HG03066 (cell line): Measurements from ENCODE around the gene CDH13.

Source experiments
- ATAC-seq: cut with Tn5 transposase; IDR thresholded peaks from one replicate; pipeline ENCODE4 v1.9.1; 2021; ENCODE audit warnings: low read depth; ENCODE audit not compliant: unreplicated experiment

The CDH13 gene

GRCh38 chr16:83437036-83437435, 810.3 kb downstream of the CDH13 start:
- no peak for ATAC-seq

DNA sequence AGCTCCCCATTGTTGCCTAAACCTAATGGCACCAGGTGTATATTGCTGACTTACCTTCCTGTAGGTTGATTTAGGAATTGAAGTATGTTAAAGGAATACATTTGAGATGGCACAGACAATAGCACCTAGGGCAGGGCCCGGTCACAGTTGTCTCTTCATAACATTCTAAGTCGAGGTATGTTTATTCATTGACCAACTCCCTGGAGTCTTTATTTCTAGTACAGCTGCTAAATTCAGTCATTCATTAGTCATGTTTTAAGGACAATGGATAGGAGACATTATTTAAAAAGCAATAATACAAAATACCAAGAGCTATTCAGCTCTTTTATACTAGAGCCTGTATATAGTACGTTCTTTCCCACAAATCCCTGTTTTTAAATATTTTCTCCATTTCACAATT, 811.6 kb downstream of the CDH13 start:
- no peak for ATAC-seq

GRCh38 chr16:83439412-83439811, 812.6 kb downstream of the CDH13 start:
- no peak for ATAC-seq

DNA sequence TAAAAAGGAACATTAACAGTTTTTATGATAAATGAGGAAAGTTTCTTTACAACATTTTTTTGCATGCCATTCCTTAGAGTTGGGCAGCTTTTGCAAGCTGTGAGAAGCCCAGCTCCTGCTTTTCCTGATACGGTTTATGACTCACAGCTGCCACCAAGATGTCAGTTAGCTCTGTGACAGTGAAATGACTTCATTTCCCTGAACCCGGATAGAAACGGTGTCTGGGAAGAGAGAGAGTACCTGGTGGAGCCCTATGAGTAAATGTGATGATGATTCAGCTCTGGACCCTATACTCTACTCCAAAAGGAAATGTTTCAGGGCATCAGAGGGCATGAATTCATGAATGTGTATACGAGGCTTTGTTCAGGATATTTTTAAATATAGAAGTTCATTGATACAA, 814.7 kb downstream of the CDH13 start:
- no peak for ATAC-seq

DNA sequence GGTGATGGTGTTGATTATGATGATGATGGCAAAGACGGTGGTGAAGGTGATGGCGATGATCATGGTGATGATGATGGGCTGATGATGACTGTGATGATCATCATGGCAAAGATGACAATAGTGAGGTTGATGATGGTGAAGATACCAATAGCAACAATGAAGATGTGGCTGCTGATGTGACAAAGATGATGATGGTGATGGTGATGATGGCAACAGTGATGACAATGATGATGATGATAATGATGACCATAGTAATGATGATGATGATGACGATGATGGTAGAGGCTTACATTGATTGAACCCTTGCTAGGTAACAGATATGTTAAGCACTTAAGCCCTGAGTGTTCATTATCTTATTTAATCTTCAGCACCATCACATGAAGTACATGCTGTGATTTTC, 817.2 kb downstream of the CDH13 start:
- ATAC-seq: no peak

DNA sequence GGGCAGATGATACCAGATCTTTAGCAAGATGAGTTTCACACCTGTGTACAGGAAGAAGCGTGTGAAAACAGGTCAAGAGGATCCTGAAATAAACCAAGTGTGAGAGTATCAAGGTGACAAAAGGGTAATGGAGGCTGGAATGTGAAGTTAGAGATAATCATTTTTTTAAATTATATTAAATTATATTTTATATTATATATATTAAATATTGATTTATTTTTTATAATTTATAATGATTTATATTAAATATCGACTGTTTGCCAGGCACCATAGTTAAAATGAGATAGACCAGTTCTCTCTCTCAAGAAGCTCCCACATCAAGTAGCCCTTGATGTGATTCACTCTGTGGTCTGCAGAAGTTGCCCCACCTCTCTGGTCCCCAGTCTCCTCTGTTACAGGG, 820.8 kb downstream of the CDH13 start:
- no peak for ATAC-seq

DNA sequence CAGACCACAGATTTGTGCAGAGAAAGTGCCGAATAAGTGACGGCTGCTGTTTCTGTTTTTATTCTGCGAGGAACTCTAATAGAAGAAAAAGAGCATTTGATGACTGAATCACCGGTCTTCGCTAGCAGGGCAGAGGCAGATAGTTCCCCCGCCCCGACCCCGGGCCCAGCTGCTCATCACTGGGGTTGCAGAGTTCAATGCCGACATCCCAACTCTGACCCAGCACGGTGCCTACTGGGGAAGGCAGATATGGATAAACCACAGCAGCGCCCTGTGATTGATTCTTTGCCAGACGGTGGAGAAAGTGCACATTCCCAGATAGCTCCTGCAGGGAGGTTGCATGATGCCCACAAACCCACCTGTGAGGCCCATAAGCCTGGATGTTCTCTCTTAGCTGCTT, 823.1 kb downstream of the CDH13 start:
- ATAC-seq: no peak

GRCh38 chr16:83453977-83454376, 827.2 kb downstream of the CDH13 start:
- peak; percentile 51 for ATAC-seq

DNA sequence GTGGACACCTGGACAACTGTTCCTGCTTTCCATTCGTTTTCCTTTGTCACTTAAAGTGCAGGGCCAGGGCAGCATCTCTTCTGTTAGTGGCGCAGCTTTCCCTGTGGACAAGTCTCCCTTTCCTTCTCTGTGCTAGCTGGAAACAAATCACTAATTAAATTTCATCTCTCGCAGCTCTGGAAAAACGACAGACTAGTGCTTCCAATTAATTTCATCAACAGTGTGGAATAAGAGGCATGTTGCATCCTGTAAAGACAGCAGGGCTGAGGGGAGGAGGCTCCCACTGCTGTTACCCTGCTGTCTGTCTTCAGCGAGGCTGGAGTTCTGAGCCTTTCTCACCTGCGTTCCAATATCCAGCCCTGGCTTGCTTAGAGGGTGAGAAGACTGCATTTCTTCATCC, 828.9 kb downstream of the CDH13 start:
- ATAC-seq: no peak

DNA sequence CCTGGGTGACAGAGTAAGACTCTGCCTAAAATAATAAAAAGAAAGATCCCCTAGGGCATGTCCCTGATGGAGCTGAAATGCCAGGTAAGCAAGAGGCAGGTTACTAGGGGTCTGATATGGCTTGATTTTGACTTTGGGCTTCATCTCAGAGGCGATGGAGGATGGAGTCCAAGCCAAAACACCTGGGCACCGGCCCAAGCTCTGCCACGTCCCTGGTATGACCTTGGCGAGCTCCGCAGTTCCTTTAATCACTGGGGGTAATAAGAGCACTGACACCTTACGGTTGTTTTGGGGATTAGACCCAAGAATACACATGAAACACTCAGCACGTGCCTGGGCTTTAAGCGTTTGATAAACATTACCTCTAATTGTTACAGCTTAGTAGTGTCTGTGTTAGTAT, 830.2 kb downstream of the CDH13 start:
- ATAC-seq: no peak

DNA sequence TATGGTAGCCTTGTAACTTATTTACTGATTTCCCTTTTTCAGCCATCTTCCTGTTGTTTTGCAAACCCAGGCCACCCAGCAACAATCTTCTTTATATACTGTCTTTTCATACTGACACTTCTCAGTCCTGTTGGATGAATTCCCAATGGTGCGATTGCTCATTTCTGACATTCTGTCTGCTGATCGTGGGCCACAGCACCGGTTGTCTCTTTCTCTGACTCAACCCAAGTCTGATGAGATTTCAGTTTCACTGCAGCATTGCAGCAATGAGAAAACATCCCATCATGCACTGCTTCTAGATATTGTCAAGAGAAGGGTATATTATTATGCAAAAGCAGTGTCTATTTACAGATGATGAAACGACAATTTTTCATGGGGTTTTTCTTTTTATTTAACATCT, 831.8 kb downstream of the CDH13 start:
- ATAC-seq: peak; percentile 81

GRCh38 chr16:83464991-83465390, 838.2 kb downstream of the CDH13 start:
- ATAC-seq: no peak

DNA sequence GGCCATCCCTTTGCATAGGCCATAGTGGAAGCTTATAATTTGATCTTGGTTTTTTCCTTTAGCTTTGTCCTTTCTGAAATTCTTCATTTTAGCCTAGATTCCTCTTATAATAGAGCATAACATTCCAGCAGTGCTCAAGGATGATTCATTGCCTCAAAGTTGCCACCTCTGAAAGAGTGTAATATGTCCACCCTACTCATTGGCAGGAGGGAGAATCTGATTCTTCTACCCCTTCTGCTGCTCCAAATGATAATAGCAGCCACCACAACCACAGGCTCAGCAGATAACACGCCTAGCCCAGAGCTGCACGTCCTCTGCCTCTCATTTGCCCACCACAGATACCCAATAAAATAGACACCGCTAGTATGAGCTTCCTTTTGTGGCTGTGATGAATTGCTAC, 843.6 kb downstream of the CDH13 start:
- no peak for ATAC-seq

- ATAC-seq: no peak
Observed at GRCh38 chr16:83472776-83473501, 846.2 kb downstream of the CDH13 start.

DNA sequence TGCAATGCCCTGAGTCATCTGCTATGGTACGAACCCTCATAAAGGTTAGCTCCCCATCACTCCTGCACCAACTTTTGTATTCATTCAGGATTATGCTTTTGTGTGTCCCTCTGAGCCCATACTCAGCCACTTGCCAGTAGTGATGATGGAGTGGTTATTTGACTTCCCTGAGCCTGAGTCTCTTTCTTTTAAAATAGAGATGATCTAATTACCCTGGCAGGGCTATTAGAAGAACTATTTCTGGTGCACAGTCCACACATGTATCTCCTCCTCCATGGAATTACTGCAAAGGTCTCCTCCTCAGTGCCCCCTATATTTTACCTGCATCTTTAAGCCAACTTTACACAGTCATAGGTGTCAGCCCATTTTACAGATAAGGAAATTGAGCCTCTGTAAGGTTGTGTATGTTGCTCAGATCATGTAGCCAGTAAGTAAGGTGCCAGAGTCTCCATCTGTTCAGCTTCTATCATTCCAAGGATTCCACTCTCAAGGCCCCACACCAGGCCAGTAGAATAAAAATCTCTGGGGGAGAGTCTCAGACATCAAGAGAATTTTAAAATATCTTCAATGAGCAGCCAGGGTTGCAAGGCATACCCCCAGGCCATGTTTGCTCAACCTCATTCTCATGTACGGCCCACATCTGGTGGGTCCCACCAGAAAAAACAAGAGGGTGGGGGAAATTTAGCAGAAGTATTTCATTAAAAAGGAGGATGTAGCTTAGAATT, 847.3 kb downstream of the CDH13 start:
- no peak for ATAC-seq

- no peak for ATAC-seq
Observed at GRCh38 chr16:83475108-83475507, 848.3 kb downstream of the CDH13 start.

GRCh38 chr16:83481589-83481988, 854.8 kb downstream of the CDH13 start:
- no peak for ATAC-seq

DNA sequence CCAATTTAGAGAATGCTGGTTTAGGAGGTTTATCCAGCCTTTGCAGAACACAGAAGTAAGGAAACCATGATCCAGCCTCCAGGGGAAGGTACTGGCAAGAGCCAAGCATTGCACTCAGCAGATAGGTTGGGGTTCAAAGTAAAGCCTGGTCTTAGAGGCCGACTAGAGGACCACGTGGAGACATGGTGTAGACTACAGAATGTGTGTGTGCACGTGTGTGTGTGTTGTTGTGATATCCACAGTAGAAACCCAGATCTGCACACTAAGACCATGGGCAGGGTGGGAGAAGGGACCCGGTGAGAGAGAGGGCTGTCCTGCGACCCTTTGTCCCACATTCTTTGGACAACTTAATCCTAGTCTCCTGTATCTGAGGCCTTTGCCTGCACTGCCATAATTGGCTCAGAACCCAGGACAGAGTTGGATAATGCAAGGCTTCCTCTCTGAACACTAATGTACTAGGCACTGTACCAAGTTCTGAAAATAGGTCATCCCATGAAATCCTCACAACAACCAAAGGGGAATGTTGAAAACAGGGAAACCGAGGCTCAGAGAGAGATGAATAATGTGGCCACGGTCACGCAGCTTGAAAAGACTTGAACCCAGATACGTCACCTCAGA, 855.9 kb downstream of the CDH13 start:
- no peak for ATAC-seq

DNA sequence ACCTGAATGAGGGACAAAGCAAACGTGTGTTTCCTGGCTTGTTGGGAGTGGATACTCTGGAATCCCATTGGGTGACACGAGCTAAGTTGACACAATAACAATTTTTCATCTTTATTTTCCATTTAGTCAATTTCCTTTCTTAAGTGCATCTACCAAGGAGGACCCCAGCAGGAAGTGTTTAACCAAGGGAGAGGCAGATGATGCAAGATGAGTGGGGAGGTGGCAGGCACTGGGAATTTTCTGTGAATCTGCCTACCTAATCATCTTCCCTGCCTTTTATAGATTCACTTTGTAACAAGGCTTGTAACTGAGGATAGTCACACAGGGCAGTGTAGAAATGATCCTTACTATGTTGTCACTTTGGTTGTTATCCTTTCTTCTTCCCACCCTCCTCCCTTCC, 863.3 kb downstream of the CDH13 start:
- ATAC-seq: no peak

GRCh38 chr16:83494459-83494858, 867.7 kb downstream of the CDH13 start:
- ATAC-seq: no peak

DNA sequence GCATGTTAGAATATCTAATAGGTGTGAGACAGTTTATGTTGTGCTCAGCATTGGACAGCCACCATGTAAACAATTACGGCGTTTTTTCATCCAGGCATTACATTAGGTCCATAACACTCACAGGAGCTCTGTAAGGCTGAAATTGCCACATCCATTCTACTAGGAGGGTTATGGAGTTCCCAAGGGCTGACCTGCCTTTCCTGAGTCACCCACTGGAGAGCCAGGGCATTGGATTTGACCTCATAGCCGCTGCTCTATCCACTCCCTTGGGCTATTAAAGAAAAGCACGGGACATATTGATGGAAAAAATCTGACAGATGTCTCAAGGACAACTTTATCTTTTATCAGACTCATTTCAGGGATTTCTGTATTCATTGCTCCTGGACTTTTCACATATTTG, 874.7 kb downstream of the CDH13 start:
- ATAC-seq: no peak

DNA sequence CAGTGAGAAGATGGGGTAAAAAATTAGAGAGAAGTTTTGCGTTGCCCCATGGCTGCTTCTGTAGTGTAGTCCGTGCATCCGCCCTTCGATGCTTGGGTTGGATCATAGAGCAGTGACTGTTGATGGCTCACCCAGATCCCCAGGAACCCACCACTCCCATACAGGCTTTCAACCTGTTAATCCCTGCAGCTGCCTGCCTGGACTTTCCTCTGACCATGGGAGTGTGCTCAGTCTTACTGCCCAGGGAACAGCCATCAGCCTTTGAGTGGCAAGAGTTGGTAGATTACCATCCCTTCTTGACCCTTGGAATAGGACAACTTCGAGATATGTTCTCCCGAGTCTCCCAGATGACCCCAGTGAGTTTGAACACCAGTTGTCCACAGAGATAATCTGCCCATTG, 881.5 kb downstream of the CDH13 start:
- ATAC-seq: no peak
